ENCODE results near the gene PEBP1.

Gene PEBP1

GRCh38 chr12:118135788-118136558 is at the start of gene PEBP1 (continued):
- TF ChIP-seq, protein P1, sequence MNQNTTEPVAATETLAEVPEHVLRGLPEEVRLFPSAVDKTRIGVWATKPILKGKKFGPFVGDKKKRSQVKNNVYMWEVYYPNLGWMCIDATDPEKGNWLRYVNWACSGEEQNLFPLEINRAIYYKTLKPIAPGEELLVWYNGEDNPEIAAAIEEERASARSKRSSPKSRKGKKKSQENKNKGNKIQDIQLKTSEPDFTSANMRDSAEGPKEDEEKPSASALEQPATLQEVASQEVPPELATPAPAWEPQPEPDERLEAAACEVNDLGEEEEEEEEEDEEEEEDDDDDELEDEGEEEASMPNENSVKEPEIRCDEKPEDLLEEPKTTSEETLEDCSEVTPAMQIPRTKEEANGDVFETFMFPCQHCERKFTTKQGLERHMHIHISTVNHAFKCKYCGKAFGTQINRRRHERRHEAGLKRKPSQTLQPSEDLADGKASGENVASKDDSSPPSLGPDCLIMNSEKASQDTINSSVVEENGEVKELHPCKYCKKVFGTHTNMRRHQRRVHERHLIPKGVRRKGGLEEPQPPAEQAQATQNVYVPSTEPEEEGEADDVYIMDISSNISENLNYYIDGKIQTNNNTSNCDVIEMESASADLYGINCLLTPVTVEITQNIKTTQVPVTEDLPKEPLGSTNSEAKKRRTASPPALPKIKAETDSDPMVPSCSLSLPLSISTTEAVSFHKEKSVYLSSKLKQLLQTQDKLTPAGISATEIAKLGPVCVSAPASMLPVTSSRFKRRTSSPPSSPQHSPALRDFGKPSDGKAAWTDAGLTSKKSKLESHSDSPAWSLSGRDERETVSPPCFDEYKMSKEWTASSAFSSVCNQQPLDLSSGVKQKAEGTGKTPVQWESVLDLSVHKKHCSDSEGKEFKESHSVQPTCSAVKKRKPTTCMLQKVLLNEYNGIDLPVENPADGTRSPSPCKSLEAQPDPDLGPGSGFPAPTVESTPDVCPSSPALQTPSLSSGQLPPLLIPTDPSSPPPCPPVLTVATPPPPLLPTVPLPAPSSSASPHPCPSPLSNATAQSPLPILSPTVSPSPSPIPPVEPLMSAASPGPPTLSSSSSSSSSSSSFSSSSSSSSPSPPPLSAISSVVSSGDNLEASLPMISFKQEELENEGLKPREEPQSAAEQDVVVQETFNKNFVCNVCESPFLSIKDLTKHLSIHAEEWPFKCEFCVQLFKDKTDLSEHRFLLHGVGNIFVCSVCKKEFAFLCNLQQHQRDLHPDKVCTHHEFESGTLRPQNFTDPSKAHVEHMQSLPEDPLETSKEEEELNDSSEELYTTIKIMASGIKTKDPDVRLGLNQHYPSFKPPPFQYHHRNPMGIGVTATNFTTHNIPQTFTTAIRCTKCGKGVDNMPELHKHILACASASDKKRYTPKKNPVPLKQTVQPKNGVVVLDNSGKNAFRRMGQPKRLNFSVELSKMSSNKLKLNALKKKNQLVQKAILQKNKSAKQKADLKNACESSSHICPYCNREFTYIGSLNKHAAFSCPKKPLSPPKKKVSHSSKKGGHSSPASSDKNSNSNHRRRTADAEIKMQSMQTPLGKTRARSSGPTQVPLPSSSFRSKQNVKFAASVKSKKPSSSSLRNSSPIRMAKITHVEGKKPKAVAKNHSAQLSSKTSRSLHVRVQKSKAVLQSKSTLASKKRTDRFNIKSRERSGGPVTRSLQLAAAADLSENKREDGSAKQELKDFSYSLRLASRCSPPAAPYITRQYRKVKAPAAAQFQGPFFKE (tag by site-specific recombination; IDR thresholded peaks at IDR 0.05; ENCODE audit: borderline replicate concordance) = no peak
- TF ChIP-seq ZNF621 (tag by site-specific recombination; IDR thresholded peaks at IDR 0.05) (no peak), ZNF76 (tag by site-specific recombination; IDR thresholded peaks at IDR 0.05; ENCODE audit: borderline replicate concordance, low read depth) (peak; percentile 33; the same call in 1 of the 2 replicates), ZNF248 (tag by site-specific recombination; IDR thresholded peaks at IDR 0.05) (no peak), ZNF214 (tag by site-specific recombination; IDR thresholded peaks at IDR 0.05; ENCODE audit: borderline replicate concordance) (no peak), ZBTB48 (tag by site-specific recombination; IDR thresholded peaks at IDR 0.05) (peak; percentile 55; the same call in 1 of the 2 replicates), ZNF596 (tag by site-specific recombination; IDR thresholded peaks at IDR 0.05) (no peak), ZNF121 (tag by site-specific recombination; IDR thresholded peaks at IDR 0.05) (no peak), ZNF175 (tag by site-specific recombination; IDR thresholded peaks at IDR 0.05) (no peak), ZNF324 (tag by site-specific recombination; IDR thresholded peaks at IDR 0.05) (peak; percentile 56), OVOL3 (tag by site-specific recombination; IDR thresholded peaks at IDR 0.05) (no peak), ZNF133 (tag by site-specific recombination; IDR thresholded peaks at IDR 0.05) (no peak; the same call in 1 of the 2 replicates), ZNF202 (tag by site-specific recombination; IDR thresholded peaks at IDR 0.05; ENCODE audit: borderline replicate concordance) (no peak), ZNF112 (tag by site-specific recombination; IDR thresholded peaks at IDR 0.05) (no peak), ZFP37 (tag by site-specific recombination; IDR thresholded peaks at IDR 0.05) (peak; percentile 80; the same call in 1 of the 2 replicates), ZNF426 (tag by site-specific recombination; IDR thresholded peaks at IDR 0.05) (no peak), TSHZ1 (tag by site-specific recombination; IDR thresholded peaks at IDR 0.05; ENCODE audit: borderline replicate concordance) (no peak), ZNF416 (tag by site-specific recombination; IDR thresholded peaks at IDR 0.05) (no peak)
- TF ChIP-seq, protein P2, sequence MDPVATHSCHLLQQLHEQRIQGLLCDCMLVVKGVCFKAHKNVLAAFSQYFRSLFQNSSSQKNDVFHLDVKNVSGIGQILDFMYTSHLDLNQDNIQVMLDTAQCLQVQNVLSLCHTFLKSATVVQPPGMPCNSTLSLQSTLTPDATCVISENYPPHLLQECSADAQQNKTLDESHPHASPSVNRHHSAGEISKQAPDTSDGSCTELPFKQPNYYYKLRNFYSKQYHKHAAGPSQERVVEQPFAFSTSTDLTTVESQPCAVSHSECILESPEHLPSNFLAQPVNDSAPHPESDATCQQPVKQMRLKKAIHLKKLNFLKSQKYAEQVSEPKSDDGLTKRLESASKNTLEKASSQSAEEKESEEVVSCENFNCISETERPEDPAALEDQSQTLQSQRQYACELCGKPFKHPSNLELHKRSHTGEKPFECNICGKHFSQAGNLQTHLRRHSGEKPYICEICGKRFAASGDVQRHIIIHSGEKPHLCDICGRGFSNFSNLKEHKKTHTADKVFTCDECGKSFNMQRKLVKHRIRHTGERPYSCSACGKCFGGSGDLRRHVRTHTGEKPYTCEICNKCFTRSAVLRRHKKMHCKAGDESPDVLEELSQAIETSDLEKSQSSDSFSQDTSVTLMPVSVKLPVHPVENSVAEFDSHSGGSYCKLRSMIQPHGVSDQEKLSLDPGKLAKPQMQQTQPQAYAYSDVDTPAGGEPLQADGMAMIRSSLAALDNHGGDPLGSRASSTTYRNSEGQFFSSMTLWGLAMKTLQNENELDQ (tag by site-specific recombination; IDR thresholded peaks at IDR 0.05; ENCODE audit: low read depth) = no peak
- TF ChIP-seq, protein P3, sequence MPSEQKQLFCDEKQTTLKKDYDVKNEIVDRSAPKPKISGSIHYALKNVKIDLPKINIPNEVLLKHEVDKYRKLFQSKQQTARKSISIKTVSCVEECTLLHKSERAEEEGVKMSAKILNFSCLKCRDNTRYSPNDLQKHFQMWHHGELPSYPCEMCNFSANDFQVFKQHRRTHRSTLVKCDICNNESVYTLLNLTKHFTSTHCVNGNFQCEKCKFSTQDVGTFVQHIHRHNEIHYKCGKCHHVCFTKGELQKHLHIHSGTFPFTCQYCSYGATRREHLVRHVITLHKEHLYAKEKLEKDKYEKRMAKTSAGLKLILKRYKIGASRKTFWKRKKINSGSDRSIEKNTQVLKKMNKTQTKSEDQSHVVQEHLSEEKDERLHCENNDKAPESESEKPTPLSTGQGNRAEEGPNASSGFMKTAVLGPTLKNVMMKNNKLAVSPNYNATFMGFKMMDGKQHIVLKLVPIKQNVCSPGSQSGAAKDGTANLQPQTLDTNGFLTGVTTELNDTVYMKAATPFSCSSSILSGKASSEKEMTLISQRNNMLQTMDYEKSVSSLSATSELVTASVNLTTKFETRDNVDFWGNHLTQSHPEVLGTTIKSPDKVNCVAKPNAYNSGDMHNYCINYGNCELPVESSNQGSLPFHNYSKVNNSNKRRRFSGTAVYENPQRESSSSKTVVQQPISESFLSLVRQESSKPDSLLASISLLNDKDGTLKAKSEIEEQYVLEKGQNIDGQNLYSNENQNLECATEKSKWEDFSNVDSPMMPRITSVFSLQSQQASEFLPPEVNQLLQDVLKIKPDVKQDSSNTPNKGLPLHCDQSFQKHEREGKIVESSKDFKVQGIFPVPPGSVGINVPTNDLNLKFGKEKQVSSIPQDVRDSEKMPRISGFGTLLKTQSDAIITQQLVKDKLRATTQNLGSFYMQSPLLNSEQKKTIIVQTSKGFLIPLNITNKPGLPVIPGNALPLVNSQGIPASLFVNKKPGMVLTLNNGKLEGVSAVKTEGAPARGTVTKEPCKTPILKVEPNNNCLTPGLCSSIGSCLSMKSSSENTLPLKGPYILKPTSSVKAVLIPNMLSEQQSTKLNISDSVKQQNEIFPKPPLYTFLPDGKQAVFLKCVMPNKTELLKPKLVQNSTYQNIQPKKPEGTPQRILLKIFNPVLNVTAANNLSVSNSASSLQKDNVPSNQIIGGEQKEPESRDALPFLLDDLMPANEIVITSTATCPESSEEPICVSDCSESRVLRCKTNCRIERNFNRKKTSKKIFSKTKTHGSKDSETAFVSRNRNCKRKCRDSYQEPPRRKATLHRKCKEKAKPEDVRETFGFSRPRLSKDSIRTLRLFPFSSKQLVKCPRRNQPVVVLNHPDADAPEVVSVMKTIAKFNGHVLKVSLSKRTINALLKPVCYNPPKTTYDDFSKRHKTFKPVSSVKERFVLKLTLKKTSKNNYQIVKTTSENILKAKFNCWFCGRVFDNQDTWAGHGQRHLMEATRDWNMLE (tag by site-specific recombination; conservative IDR thresholded peaks at IDR 0.05; ENCODE audit: low read depth) = no peak
